Caco-2 (cell line): ENCODE results near the gene JAKMIP3. TPM values are rescaled to one million over a fixed set of nuclear protein-coding genes. Genes with fewer than 3 reads are reported as not detected.

Experiments
- BruUV-seq: library from RNA; stranded (reverse); fragments of 400-500 nt; replicated peaks from 2 replicates; lab custom pipeline; 2021; lab: Mats Ljungman, UMichigan
- CTCF ChIA-PET: fragments of 300-600 bp; sonication (Branson Sonifier 250); formaldehyde crosslinking; loops from one replicate; lab custom pipeline; 2022; ENCODE audit warnings: antibody characterized with exemption; lab: Charles Lee
- POLR2A ChIA-PET: fragments of 300-600 bp; sonication (Branson Sonifier 250); formaldehyde crosslinking; loops from one replicate; lab custom pipeline; 2022; ENCODE audit warnings: antibody characterized with exemption; lab: Charles Lee
- DNase-seq, 2 experiments: peaks; one replicate each; pipeline versions ENCODE4 v3.0.0 to v3.0.0-alpha.2; 2020 to 2022
- H3K27me3 ChIP-seq: replicated peaks from 2 replicates; pipeline ENCODE4 v1.6.0; 2011; ENCODE audit warnings: low read length; ENCODE audit not compliant: control insufficient read depth, insufficient read depth
- H3K36me3 ChIP-seq: 2 replicates; pipeline ENCODE4 v1.5.1; 2011; ENCODE audit warnings: low read length; ENCODE audit not compliant: control insufficient read depth, insufficient read depth
- H3K4me1 ChIP-seq: fragments of 250-450 bp; sonication (Bioruptor Pico); 2 replicates; pipeline ENCODE4 v1.5.1; 2020; ENCODE audit warnings: mild to moderate bottlenecking
- H3K4me3 ChIP-seq: 2 replicates; pipeline ENCODE4 v1.5.1; 2011; ENCODE audit warnings: low read depth, mild to moderate bottlenecking, control low read depth, low read length
- H3K9me3 ChIP-seq: fragments of 250-450 bp; sonication (Bioruptor Pico); 2 replicates; pipeline ENCODE4 v1.5.1; 2020; ENCODE audit warnings: mild to moderate bottlenecking, moderate library complexity
- H3K27ac Mint-ChIP-seq: one replicate; pipeline ENCODE4 v1.8.0; 2022; ENCODE audit warnings: mixed read lengths; ENCODE audit not compliant: unreplicated experiment
- H3K27me3 Mint-ChIP-seq: one replicate; pipeline ENCODE4 v1.8.0; 2022; ENCODE audit warnings: mixed read lengths; ENCODE audit not compliant: insufficient read depth, unreplicated experiment
- H3K36me3 Mint-ChIP-seq: one replicate; pipeline ENCODE4 v1.8.0; 2022; ENCODE audit warnings: mild to moderate bottlenecking, mixed read lengths; ENCODE audit not compliant: insufficient read depth, unreplicated experiment
- H3K4me1 Mint-ChIP-seq: one replicate; pipeline ENCODE4 v1.8.0; 2022; ENCODE audit warnings: low read depth, mixed read lengths; ENCODE audit not compliant: unreplicated experiment
- H3K4me3 Mint-ChIP-seq: one replicate; pipeline ENCODE4 v1.8.0; 2022; ENCODE audit warnings: mild to moderate bottlenecking, moderate library complexity, mixed read lengths; ENCODE audit not compliant: unreplicated experiment
- H3K9me3 Mint-ChIP-seq: one replicate; pipeline ENCODE4 v1.8.0; 2022; ENCODE audit warnings: mixed read lengths; ENCODE audit not compliant: unreplicated experiment
- intact Hi-C: fragments of 100-400 bp; cut with micrococcal nuclease; formaldehyde crosslinking; loops from one replicate; pipeline ENCODE4 v1.10.0; 2022; ENCODE audit not compliant: unreplicated experiment
- total RNA-seq: library from RNA; stranded (reverse); gene quantifications from 2 replicates; pipeline ENCODE4 v1.2.3, GENCODE V29; 2022
- TF ChIP-seq, protein P1 (sequence below), 2 experiments: fragments of 200-600 bp in 1 of 2; IDR thresholded peaks; 1 replicate in 1 of 2; 2 replicates in 1 of 2; pipeline versions ENCODE4 v1.5.1 to v1.8.0; 2011 to 2022; ENCODE audit warnings: antibody characterized with exemption in 1 of 2, control low read depth in 1 of 2, inconsistent platforms in 1 of 2, low read depth in 1 of 2, low read length in 1 of 2, mild to moderate bottlenecking in 1 of 2, moderate library complexity in 1 of 2; ENCODE audit not compliant: insufficient read depth in 1 of 2, severe bottlenecking in 1 of 2, unreplicated experiment in 1 of 2

Gene JAKMIP3
- total RNA-seq, 1 experiment from 2014 or later, result 0.50 TPM

GRCh38 chr10:132044803-132045202 lies 20.9 kb upstream of the JAKMIP3 start:
- CTCF ChIA-PET, result no interaction called here
- no peak for DNase-seq
- Mint-ChIP-seq H3K27ac (no peak overlapping the region), H3K4me3 (no peak overlapping the region), H3K36me3 (no peaks in the 10 kb centered on the region), H3K4me1 (no peaks in the 10 kb centered on the region), H3K27me3 (peaks cover 31% of the 10 kb centered on the region), H3K9me3 (no peaks in the 10 kb centered on the region)
- TF ChIP-seq, protein P1, sequence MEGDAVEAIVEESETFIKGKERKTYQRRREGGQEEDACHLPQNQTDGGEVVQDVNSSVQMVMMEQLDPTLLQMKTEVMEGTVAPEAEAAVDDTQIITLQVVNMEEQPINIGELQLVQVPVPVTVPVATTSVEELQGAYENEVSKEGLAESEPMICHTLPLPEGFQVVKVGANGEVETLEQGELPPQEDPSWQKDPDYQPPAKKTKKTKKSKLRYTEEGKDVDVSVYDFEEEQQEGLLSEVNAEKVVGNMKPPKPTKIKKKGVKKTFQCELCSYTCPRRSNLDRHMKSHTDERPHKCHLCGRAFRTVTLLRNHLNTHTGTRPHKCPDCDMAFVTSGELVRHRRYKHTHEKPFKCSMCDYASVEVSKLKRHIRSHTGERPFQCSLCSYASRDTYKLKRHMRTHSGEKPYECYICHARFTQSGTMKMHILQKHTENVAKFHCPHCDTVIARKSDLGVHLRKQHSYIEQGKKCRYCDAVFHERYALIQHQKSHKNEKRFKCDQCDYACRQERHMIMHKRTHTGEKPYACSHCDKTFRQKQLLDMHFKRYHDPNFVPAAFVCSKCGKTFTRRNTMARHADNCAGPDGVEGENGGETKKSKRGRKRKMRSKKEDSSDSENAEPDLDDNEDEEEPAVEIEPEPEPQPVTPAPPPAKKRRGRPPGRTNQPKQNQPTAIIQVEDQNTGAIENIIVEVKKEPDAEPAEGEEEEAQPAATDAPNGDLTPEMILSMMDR (IDR thresholded peaks at IDR 0.05; ENCODE audit: insufficient read depth in 1 of 2, low read depth in 1 of 2, low read length in 1 of 2, severe bottlenecking in 1 of 2, unreplicated experiment in 1 of 2), result no peak
- H3K4me1 ChIP-seq, result no peaks in the 10 kb centered on the region
- no peaks in the 10 kb centered on the region; the same call in 1 of the 2 replicates for H3K27me3 ChIP-seq
- H3K4me3 ChIP-seq, result no peak overlapping the region
- no TSS peak for BruUV-seq
- H3K9me3 ChIP-seq, result no peaks in the 10 kb centered on the region
- POLR2A ChIA-PET, result no interaction called here
- H3K36me3 ChIP-seq, result no peaks in the 10 kb centered on the region
- intact Hi-C loops, result loop anchor here (5.0 kb wide), 1 partner anchor 97 kb away; no protein-coding TSS in a partner anchor

DNA sequence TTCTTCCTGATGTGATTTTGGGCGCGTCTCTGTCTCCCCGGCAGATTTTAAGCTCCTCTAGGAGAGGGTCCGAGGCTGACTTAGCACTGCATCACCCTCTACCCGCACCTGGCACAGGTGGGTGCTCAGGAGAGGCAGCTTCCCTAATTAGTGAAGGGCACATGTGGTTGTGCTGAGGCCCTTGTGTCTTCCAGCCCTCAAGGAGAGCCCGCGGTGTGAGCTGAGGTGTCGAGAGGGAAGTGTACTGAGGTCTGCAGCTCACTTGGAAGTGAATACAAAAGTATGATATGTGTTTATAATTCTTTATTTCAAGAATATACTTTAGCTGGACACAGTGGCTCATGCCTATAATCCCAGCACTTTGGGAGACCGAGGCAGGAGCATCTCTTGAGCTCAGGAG lies 20.4 kb upstream of the JAKMIP3 start:
- Mint-ChIP-seq H3K27me3 (peaks cover 31% of the 10 kb centered on the region), H3K36me3 (no peaks in the 10 kb centered on the region), H3K4me1 (no peaks in the 10 kb centered on the region), H3K9me3 (no peaks in the 10 kb centered on the region), H3K4me3 (no peak overlapping the region), H3K27ac (no peak overlapping the region)
- TF ChIP-seq, protein P1 (IDR thresholded peaks at IDR 0.05; ENCODE audit: insufficient read depth in 1 of 2, low read depth in 1 of 2, low read length in 1 of 2, severe bottlenecking in 1 of 2, unreplicated experiment in 1 of 2), result no peak
- intact Hi-C loops, result loop anchor here (5.0 kb wide), 1 partner anchor 97 kb away; no protein-coding TSS in a partner anchor
- Histone ChIP-seq H3K27me3 (no peaks in the 10 kb centered on the region; the same call in 1 of the 2 replicates), H3K4me1 (no peaks in the 10 kb centered on the region), H3K9me3 (no peaks in the 10 kb centered on the region), H3K4me3 (no peak overlapping the region), H3K36me3 (no peaks in the 10 kb centered on the region)
- BruUV-seq, result no TSS peak
- DNase-seq, result no peak
- POLR2A ChIA-PET, result no interaction called here
- CTCF ChIA-PET, result interaction anchor here (0.8 kb wide), 1 partner anchor 9 kb away, joined by 3 read pairs; no protein-coding TSS in a partner anchor

DNA sequence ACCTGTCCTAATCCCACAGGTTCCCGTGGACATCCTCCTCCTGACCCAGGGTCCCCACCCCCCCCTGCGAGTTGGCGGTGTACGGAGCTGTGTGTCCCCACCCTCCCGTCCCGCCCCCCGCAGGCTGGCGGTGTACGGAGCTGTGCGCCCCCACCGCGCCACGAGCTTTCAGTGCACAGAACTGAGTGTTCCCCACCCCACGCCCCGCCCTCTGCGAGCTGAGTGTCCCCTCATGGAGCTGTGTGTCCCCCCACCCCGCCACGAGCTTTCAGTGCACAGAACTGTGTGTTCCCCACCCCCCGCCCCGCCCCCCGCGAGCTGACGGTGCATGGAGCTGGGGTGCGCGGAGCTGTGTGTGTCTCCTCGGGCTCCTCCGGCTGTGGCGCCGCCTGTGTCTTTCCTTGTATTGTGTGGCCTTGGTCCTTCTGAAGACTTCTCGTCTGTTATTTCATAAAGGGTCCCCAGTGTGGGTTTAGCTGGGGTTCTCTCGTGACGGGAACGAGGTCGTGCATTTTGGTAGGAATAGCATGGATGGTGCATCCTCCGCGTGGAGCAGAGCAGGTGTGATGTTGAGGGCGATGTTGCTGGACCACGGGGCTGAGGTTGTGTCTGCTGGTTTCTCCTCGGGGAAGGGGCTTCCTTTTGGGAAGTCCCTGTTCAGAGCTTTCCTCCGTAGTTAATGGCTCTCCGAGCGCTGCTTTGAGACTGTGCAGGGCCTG lies 18.0 kb upstream of the JAKMIP3 start:
- TF ChIP-seq, protein P1 (IDR thresholded peaks at IDR 0.05; ENCODE audit: insufficient read depth in 1 of 2, low read depth in 1 of 2, low read length in 1 of 2, severe bottlenecking in 1 of 2, unreplicated experiment in 1 of 2), result no peak
- ChIA-PET CTCF (no interaction called here), POLR2A (no interaction called here)
- Histone ChIP-seq H3K4me1 (no peaks in the 10 kb centered on the region), H3K4me3 (no peak overlapping the region), H3K9me3 (peaks cover 8% of the 10 kb centered on the region), H3K27me3 (no peaks in the 10 kb centered on the region), H3K36me3 (no peaks in the 10 kb centered on the region)
- Mint-ChIP-seq H3K4me1 (no peaks in the 10 kb centered on the region), H3K27me3 (peaks cover 20% of the 10 kb centered on the region), H3K27ac (no peak overlapping the region), H3K36me3 (peaks cover 4% of the 10 kb centered on the region), H3K9me3 (peaks cover 10% of the 10 kb centered on the region), H3K4me3 (no peak overlapping the region)
- DNase-seq, result no peak
- BruUV-seq, result no TSS peak
- intact Hi-C loops, result loop anchor here (5.0 kb wide), 1 partner anchor 95 kb away; no protein-coding TSS in a partner anchor
